Stomach (tissue), 9 donors: ENCODE results near the gene GCNA. TPM values are rescaled to one million over a fixed set of nuclear protein-coding genes. Genes with fewer than 3 reads are reported as not detected.
A peak's percentile ranks its signal among the peaks of the same experiment; 100 is the strongest.

Experiments
- DNase-seq, 2 donors: peaks; one replicate each; pipeline versions ENCODE4 v3.0.0 to v3.0.0-alpha.2; 2013 to 2019
- H3K27ac ChIP-seq, 5 donors: fragments of 200-600 bp in 4 of 5; sonication (generic) in 4 of 5; one replicate each; pipeline ENCODE4 v1.5.1; 2013 to 2019; ENCODE audit warnings: mild to moderate bottlenecking in 1 of 5, moderate library complexity in 1 of 5
- H3K27me3 ChIP-seq, 3 donors: fragments of 200-600 bp; sonication (generic); one replicate each; pipeline ENCODE4 v1.5.1; 2017 to 2019; ENCODE audit warnings: mixed run types in 1 of 3
- H3K36me3 ChIP-seq, 4 donors: fragments of 200-600 bp; sonication (generic); 1 replicate in 3 of 4; 2 replicates in 1 of 4; pipeline ENCODE4 v1.5.1; 2016 to 2019
- H3K4me1 ChIP-seq, 4 donors: fragments of 200-600 bp; sonication (generic); one replicate each; pipeline ENCODE4 v1.5.1; 2016 to 2019
- H3K4me3 ChIP-seq, 4 donors: fragments of 200-600 bp; sonication (generic) in 3 of 4; one replicate each; pipeline ENCODE4 v1.5.1; 2016 to 2019; ENCODE audit warnings: mild to moderate bottlenecking in 1 of 4
- H3K9me3 ChIP-seq, 4 donors: fragments of 200-600 bp; sonication (generic); one replicate each; pipeline ENCODE4 v1.5.1; 2016 to 2019
- CTCF ChIP-seq, 7 experiments: fragments of 450-650 bp in 4 of 7; fragments of 200-600 bp in 3 of 7; sonication (generic) in 3 of 7; IDR thresholded peaks; one replicate each; pipeline ENCODE4 v1.5.1; 2016 to 2019; ENCODE audit warnings: antibody characterized with exemption in 7 of 7, control low read depth in 2 of 7, mild to moderate bottlenecking in 1 of 7
- EP300 ChIP-seq: sonication (generic); formaldehyde crosslinking; IDR thresholded peaks from one replicate; pipeline ENCODE4 v1.6.1; 2017; ENCODE audit warnings: antibody characterized with exemption
- POLR2A ChIP-seq, 4 donors: fragments of 450-650 bp; IDR thresholded peaks; one replicate each; pipeline ENCODE4 v1.6.1; 2016; ENCODE audit warnings: antibody characterized with exemption in 4 of 4, control low read depth in 2 of 4, mild to moderate bottlenecking in 1 of 4, moderate library complexity in 1 of 4
- POLR2AphosphoS5 ChIP-seq, 3 donors: sonication (generic); formaldehyde crosslinking; IDR thresholded peaks; one replicate each; pipeline ENCODE4 v1.6.1; 2016; ENCODE audit warnings: antibody characterized with exemption in 3 of 3
- WGBS, 5 donors: extraction: QIAGEN DNeasy Blood & Tissue Kit in 3 of 5; methylation state at CpG; one replicate each; pipeline versions ENCODE4 v1.1.5 to v1.1.7; 2013 to 2018; 5-methylcytosine and 5-hydroxymethylcytosine counted together
- intact Hi-C: fragments of 100-400 bp; cut with DNase I; formaldehyde crosslinking; loops from one replicate; pipeline ENCODE4 v1.15.1; 2023; ENCODE audit warnings: low total_unique reads
- polyA plus RNA-seq, 3 donors: library from polyadenylated mRNA; stranded (reverse); fragments of 200-250 nt; gene quantifications; one replicate each; pipeline ENCODE4 v1.2.3, GENCODE V29; 2013
- total RNA-seq, 5 donors: library from RNA; depleted of rRNA; stranded (reverse); fragments of >200 nt; gene quantifications; one replicate each; pipeline versions ENCODE4 v1.1.0 to v1.2.3, GENCODE V29; 2014 to 2016
- donor health status: healthy with polysubstance abuse.
- donor health status: Bipolar disorder and iron deficiency.
- donor health status: healthy.

The GCNA gene
- total and polyA plus RNA-seq, 8 donors: 0.46 to 18.3 (median 2.0) TPM

- TF ChIP-seq EP300: no peak
- peak in 1 of 3 donors; percentile 38 for TF ChIP-seq POLR2AphosphoS5 (IDR thresholded peaks at IDR 0.05)
- no peak for TF ChIP-seq POLR2A (IDR thresholded peaks at IDR 0.05)
- TF ChIP-seq CTCF (IDR thresholded peaks at IDR 0.05): peak in 1 of 7 experiments; percentile 23
- no peaks in the 10 kb centered on the region for H3K9me3 ChIP-seq
- H3K36me3 ChIP-seq: no peaks in the 10 kb centered on the region
- H3K27me3 ChIP-seq: no peaks in the 10 kb centered on the region
- H3K27ac ChIP-seq: peak overlapping the region; percentile 63 to 88 (median 77)
- H3K4me1 ChIP-seq: peaks cover 9 to 25% (median 22%) of the 10 kb centered on the region in 4 donors
- no peak overlapping the region for H3K4me3 ChIP-seq
- DNase-seq: peak; percentile 79 to 85
- 10 to 42% (median 21%) methylated on average over 6 to 13 of the region's 13 CpGs for WGBS, 5 donors
- intact Hi-C loops: no loop called here
Measured at GRCh38 chrX:71622576-71623450, 44.6 kb downstream of the GCNA start.

DNA sequence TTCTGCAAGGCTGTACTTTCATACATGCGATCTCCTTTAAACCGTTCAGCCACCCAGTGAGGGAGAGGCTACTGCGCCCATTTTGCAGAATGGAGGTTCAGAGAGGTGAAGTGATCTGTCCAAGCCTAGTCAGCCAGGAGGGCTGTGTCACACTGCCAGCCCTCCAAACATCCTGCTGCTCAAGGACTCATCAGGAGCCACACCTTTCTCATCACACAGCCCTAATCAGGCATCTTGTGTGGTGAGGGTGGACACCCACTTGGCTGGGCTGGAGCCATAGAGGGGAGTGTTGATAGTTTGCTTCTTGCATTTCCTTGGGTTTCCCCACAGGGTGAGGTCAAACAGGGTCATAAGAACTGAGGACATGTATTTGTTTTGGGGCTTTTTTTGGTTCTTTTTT is 45.5 kb downstream of the GCNA start:
- intact Hi-C loops: no loop called here
- H3K9me3 ChIP-seq: no peaks in the 10 kb centered on the region
- H3K27ac ChIP-seq: peak overlapping the region in 3 of 5 donors; percentile 75 to 88 (median 84)
- no peak for DNase-seq
- no peaks in the 10 kb centered on the region for H3K36me3 ChIP-seq
- peaks cover 9 to 25% (median 22%) of the 10 kb centered on the region in 4 donors for H3K4me1 ChIP-seq
- H3K27me3 ChIP-seq: no peaks in the 10 kb centered on the region
- TF ChIP-seq POLR2A (IDR thresholded peaks at IDR 0.05) (no peak), POLR2AphosphoS5 (IDR thresholded peaks at IDR 0.05) (no peak), EP300 (no peak), CTCF (IDR thresholded peaks at IDR 0.05) (no peak)
- WGBS, 5 donors: 86 to 89% (median 87%) methylated on average over 3 of the region's 3 CpGs
- H3K4me3 ChIP-seq: no peak overlapping the region

DNA sequence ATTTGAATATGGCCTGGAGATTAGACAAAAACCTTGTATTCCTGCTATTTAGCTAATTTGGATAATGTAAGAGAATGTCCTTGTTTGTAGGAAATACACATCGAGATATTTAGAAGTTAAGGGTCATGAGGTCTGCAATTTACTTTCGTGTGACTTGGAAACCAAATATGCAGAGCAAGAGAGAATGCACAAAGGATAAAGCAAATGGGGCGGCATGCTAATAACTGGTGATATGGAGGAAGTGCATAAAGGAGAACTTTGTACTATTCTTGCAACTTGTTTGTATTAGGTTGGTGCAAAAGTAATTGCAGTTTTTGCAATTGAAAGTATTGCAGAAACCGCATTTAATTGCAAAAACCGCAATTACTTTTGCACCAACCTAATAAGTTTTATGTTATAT is 47.2 kb downstream of the GCNA start:
- 53 to 71% (median 67%) methylated on average over 5 of the region's 5 CpGs for WGBS, 5 donors
- no peak overlapping the region for H3K27ac ChIP-seq
- H3K9me3 ChIP-seq: no peaks in the 10 kb centered on the region
- H3K4me1 ChIP-seq: peaks cover 9 to 25% (median 22%) of the 10 kb centered on the region in 4 donors
- TF ChIP-seq EP300: no peak
- TF ChIP-seq CTCF (IDR thresholded peaks at IDR 0.05): no peak
- TF ChIP-seq POLR2A (IDR thresholded peaks at IDR 0.05): no peak
- TF ChIP-seq POLR2AphosphoS5 (IDR thresholded peaks at IDR 0.05): no peak
- H3K27me3 ChIP-seq: no peaks in the 10 kb centered on the region
- H3K4me3 ChIP-seq: no peak overlapping the region
- DNase-seq: no peak
- H3K36me3 ChIP-seq: no peaks in the 10 kb centered on the region
- intact Hi-C loops: no loop called here

- Histone ChIP-seq H3K4me3 (no peak overlapping the region), H3K27me3 (no peaks in the 10 kb centered on the region), H3K27ac (no peak overlapping the region), H3K9me3 (no peaks in the 10 kb centered on the region), H3K4me1 (peaks cover 9 to 23% (median 22%) of the 10 kb centered on the region in 4 donors), H3K36me3 (no peaks in the 10 kb centered on the region)
- intact Hi-C loops: no loop called here
- DNase-seq: peak in 1 of 2 donors; percentile 35
- 42 to 82% (median 56%) methylated on average over 3 to 6 of the region's 6 CpGs for WGBS, 5 donors
- TF ChIP-seq CTCF (IDR thresholded peaks at IDR 0.05): no peak
- TF ChIP-seq POLR2A (IDR thresholded peaks at IDR 0.05): no peak
- no peak for TF ChIP-seq EP300
- TF ChIP-seq POLR2AphosphoS5 (IDR thresholded peaks at IDR 0.05): no peak
Measured at GRCh38 chrX:71626576-71626975, 48.3 kb downstream of the GCNA start.
